NCI-H1092 (cell line): ENCODE measurements around the gene MYL6.
A peak's percentile ranks its signal among the peaks of the same experiment; 100 is the strongest.
"Not testable (repeated sequence)": the region's sequence is repeated elsewhere in the genome, so short reads cannot be mapped to it uniquely, and the experiment has no call there.

ENCODE experiments used
- DNase-seq: peaks from one replicate; lab custom pipeline; 2025; lab: John Stamatoyannopoulos, UW

MYL6 gene

GRCh38 chr12:56158029-56158925, at the start of gene MYL6:
Gene MYL6, plus strand, starts transcription at chr12:56158359. Its CDS starts 43 bp downstream, at chr12:56158402.
- peak; percentile 93 for DNase-seq

GRCh38 chr12:56110571-56110970, 47.6 kb upstream of the MYL6 start:
- no peak for DNase-seq

- DNase-seq, result no peak
Measured at GRCh38 chr12:56114084-56114483, 44.1 kb upstream of the MYL6 start.

- DNase-seq, result no peak
Measured at GRCh38 chr12:56115329-56115728, 42.8 kb upstream of the MYL6 start.

- peak; percentile 90 for DNase-seq
Measured at GRCh38 chr12:56116267-56117081, 41.7 kb upstream of the MYL6 start, which contains the start of gene RPL41. Gene RPL41, plus strand, starts transcription at chr12:56116633.

GRCh38 chr12:56117082-56117706, 41.0 kb upstream of the MYL6 start:
- DNase-seq, result not testable (repeated sequence)

GRCh38 chr12:56117778-56118687, 40.1 kb upstream of the MYL6 start, which contains the start of gene ZC3H10:
Gene ZC3H10, plus strand, starts transcription at chr12:56118266. Its CDS starts 2,297 bp downstream, at chr12:56120563.
- peak; percentile 97 for DNase-seq

- no peak for DNase-seq
Measured at GRCh38 chr12:56118688-56119357, 39.3 kb upstream of the MYL6 start.

- peak; percentile 13 for DNase-seq
Measured at GRCh38 chr12:56119361-56119796, 38.8 kb upstream of the MYL6 start.

GRCh38 chr12:56120158-56120846, 37.9 kb upstream of the MYL6 start:
- no peak for DNase-seq

GRCh38 chr12:56121204-56121870, 36.8 kb upstream of the MYL6 start:
- DNase-seq, result no peak

GRCh38 chr12:56122637-56123036, 35.5 kb upstream of the MYL6 start:
- peak; percentile 12 for DNase-seq

- DNase-seq, result no peak
Measured at GRCh38 chr12:56124133-56124532, 34.0 kb upstream of the MYL6 start.

GRCh38 chr12:56126732-56127239, 31.4 kb upstream of the MYL6 start:
- DNase-seq, result no peak

- DNase-seq, result no peak
Measured at GRCh38 chr12:56127485-56127887, 30.7 kb upstream of the MYL6 start.

GRCh38 chr12:56127888-56128669, 30.1 kb upstream of the MYL6 start, which contains the start of gene ESYT1:
Gene ESYT1, plus strand, starts transcription at chr12:56128267. Its CDS starts 53 bp downstream, at chr12:56128320.
- peak; percentile 97 for DNase-seq

GRCh38 chr12:56128670-56129205, 29.4 kb upstream of the MYL6 start:
- DNase-seq, result no peak
